Measurements from ENCODE around the gene RIOK1.

DNA sequence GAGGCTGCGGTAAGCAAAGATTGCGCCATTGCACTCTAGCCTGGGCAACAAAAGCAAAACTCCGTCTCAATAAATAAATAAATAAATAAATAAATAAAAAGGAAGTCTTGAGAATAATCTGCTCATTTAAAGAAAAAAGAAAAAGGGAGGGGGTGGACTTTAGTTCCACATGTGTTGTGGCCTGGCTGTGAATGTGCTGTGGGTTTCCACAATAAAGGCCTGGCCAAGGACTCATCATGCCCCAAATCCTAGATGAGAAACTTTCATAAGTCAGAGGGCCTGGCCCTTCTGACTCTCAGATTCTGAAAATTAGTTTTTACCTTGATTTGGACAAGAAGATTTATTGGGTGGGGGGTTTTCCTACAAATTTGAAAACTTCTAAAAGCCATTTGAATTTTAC lies 48.4 kb downstream of the RIOK1 start:
- TF ChIP-seq, protein P1, sequence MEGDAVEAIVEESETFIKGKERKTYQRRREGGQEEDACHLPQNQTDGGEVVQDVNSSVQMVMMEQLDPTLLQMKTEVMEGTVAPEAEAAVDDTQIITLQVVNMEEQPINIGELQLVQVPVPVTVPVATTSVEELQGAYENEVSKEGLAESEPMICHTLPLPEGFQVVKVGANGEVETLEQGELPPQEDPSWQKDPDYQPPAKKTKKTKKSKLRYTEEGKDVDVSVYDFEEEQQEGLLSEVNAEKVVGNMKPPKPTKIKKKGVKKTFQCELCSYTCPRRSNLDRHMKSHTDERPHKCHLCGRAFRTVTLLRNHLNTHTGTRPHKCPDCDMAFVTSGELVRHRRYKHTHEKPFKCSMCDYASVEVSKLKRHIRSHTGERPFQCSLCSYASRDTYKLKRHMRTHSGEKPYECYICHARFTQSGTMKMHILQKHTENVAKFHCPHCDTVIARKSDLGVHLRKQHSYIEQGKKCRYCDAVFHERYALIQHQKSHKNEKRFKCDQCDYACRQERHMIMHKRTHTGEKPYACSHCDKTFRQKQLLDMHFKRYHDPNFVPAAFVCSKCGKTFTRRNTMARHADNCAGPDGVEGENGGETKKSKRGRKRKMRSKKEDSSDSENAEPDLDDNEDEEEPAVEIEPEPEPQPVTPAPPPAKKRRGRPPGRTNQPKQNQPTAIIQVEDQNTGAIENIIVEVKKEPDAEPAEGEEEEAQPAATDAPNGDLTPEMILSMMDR (conservative IDR thresholded peaks at IDR 0.05; ENCODE audit: low read depth, low read length): no peak
- no peak for TF ChIP-seq EZH2 (IDR thresholded peaks at IDR 0.05; ENCODE audit: low read length, unreplicated experiment)
- TF ChIP-seq EZH2phosphoT487 (IDR thresholded peaks at IDR 0.05; ENCODE audit: borderline replicate concordance, low read length): no peak
